Keratinocyte (primary cell): ENCODE data around the gene ITIH5. TPM values are rescaled to one million over a fixed set of nuclear protein-coding genes. Genes with fewer than 3 reads are reported as not detected.

Source experiments
- DNase-seq: peaks from one replicate; pipeline ENCODE4 v3.0.0-alpha.2; 2011; ENCODE audit warnings: low read depth, missing footprints, low spot score
- FAIRE-seq: peaks from 2 replicates; lab custom pipeline; 2011; peaks lifted over from hg19 to GRCh38; lab: Jason Lieb, UNC
- H2AFZ ChIP-seq: 2 replicates; pipeline ENCODE4 v1.6.0; 2012; ENCODE audit warnings: low read length, control low read depth, inconsistent platforms; ENCODE audit not compliant: control insufficient read depth
- H3K27ac ChIP-seq: 2 replicates; pipeline ENCODE4 v1.5.1; 2011; ENCODE audit warnings: low read length; ENCODE audit not compliant: control insufficient read depth, insufficient read depth
- H3K27me3 ChIP-seq: 3 replicates; pipeline ENCODE4 v1.6.0; 2011; ENCODE audit warnings: low read length; ENCODE audit not compliant: control insufficient read depth, insufficient read depth; ENCODE audit errors: extremely low read depth
- H3K36me3 ChIP-seq, 2 experiments: 2 replicates in 1 of 2; 3 replicates in 1 of 2; pipeline ENCODE4 v1.5.1; 2011; ENCODE audit warnings: low read length in 2 of 2, mild to moderate bottlenecking in 1 of 2; ENCODE audit not compliant: control insufficient read depth in 2 of 2, insufficient read depth in 2 of 2; ENCODE audit errors: extremely low read depth in 1 of 2
- H3K4me1 ChIP-seq: 3 replicates; pipeline ENCODE4 v1.5.1; 2011; ENCODE audit warnings: low read length; ENCODE audit not compliant: control insufficient read depth, insufficient read depth; ENCODE audit errors: extremely low read depth
- H3K4me2 ChIP-seq: 3 replicates; pipeline ENCODE4 v1.6.0; 2011; ENCODE audit warnings: low read depth, low read length; ENCODE audit not compliant: control insufficient read depth, insufficient read depth; ENCODE audit errors: extremely low read depth
- H3K4me3 ChIP-seq, 3 experiments: fragments of 200-600 bp in 1 of 3; sonication (generic) in 1 of 3; 2 replicates in 2 of 3; 3 replicates in 1 of 3; pipeline ENCODE4 v1.5.1; 2011 to 2016; ENCODE audit warnings: low read length in 3 of 3, mild to moderate bottlenecking in 3 of 3, control low read depth in 2 of 3, inconsistent platforms in 1 of 3, low read depth in 1 of 3, mixed read lengths in 1 of 3, mixed run types in 1 of 3, moderate library complexity in 1 of 3; ENCODE audit not compliant: control insufficient read depth in 2 of 3, insufficient read depth in 2 of 3; ENCODE audit errors: extremely low read depth in 1 of 3
- H3K79me2 ChIP-seq: 2 replicates; pipeline ENCODE4 v1.6.0; 2012; ENCODE audit warnings: low read length; ENCODE audit not compliant: control insufficient read depth, insufficient read depth
- H3K9ac ChIP-seq: 3 replicates; pipeline ENCODE4 v1.6.0; 2011; ENCODE audit warnings: low read length; ENCODE audit not compliant: control insufficient read depth, insufficient read depth; ENCODE audit errors: extremely low read depth
- H3K9me1 ChIP-seq: 3 replicates; pipeline ENCODE4 v1.6.0; 2011; ENCODE audit warnings: low read length; ENCODE audit not compliant: control insufficient read depth, insufficient read depth; ENCODE audit errors: extremely low read depth
- H3K9me3 ChIP-seq: 2 replicates; pipeline ENCODE4 v1.5.1; 2012; ENCODE audit warnings: low read depth, low read length; ENCODE audit not compliant: control insufficient read depth
- H4K20me1 ChIP-seq: 3 replicates; pipeline ENCODE4 v1.6.0; 2011; ENCODE audit warnings: low read length; ENCODE audit not compliant: control insufficient read depth, insufficient read depth; ENCODE audit errors: extremely low read depth
- CTCF ChIP-seq, 3 experiments: IDR thresholded peaks in 1 of 3; conservative IDR thresholded peaks in 1 of 3; optimal IDR thresholded peaks in 1 of 3; 2 replicates in 2 of 3; 3 replicates in 1 of 3; pipeline versions ENCODE3 to v1.5.1; 2011; ENCODE audit warnings: low read length in 3 of 3, mild to moderate bottlenecking in 3 of 3, moderate library complexity in 2 of 3, control low read depth in 1 of 3, inconsistent platforms in 1 of 3; ENCODE audit not compliant: insufficient read depth in 2 of 3; ENCODE audit errors: extremely low read depth in 1 of 3
- EZH2 ChIP-seq: IDR thresholded peaks from one replicate; pipeline ENCODE4 v1.6.1; 2012; ENCODE audit warnings: inconsistent platforms, mild to moderate bottlenecking, low read length, moderate library complexity
- dilution Hi-C: fragments of 300-500 bp; cut with MboI; formaldehyde crosslinking; loops from one replicate; pipeline ENCODE4 v1.7.0; 2020; ENCODE audit warnings: low sequenced_read_pairs; ENCODE audit not compliant: extremely low pct_ligation_motif_present
- polyA plus RNA-seq, 5 experiments: library from polyadenylated mRNA; depleted of rRNA in 3 of 5; stranded (reverse) in 3 of 5; stranded (forward) in 1 of 5; unstranded in 1 of 5; fragments of >200 nt; gene quantifications; 1 replicate in 1 of 5; 2 replicates in 3 of 5; 3 replicates in 1 of 5; pipeline versions ENCODE4 v1.2.1 to v1.2.3, GENCODE V29; 2011 to 2012; ENCODE audit warnings: missing spikeins in 2 of 5, low read depth in 1 of 5, low replicate concordance in 1 of 5

Gene ITIH5
- polyA plus RNA-seq, 1 donor (not counting 4 experiments of a cell fraction or from before 2014, with no cell fraction given), result not detected

- FAIRE-seq, result no peak
- no peak overlapping the region for H3K4me3 ChIP-seq
These were observed 155.2 kb downstream of the ITIH5 start for GRCh38 chr10:7511612-7512011.

More at GRCh38 chr10:7511612-7512011, 155.2 kb downstream of the ITIH5 start:
- H3K79me2 ChIP-seq, result no peaks in the 10 kb centered on the region
- dilution Hi-C loops, result no loop called here
- no peaks in the 10 kb centered on the region for H3K36me3 ChIP-seq
- H3K27ac ChIP-seq, result no peak overlapping the region
- no peaks in the 10 kb centered on the region for H3K4me1 ChIP-seq
- no peak overlapping the region for H3K4me2 ChIP-seq
- DNase-seq, result no peak
- H3K27me3 ChIP-seq, result peaks cover 8% of the 10 kb centered on the region
- H3K9me1 ChIP-seq, result no peaks in the 10 kb centered on the region
- TF ChIP-seq CTCF (optimal IDR thresholded peaks at IDR 0.05 in 1 of 3, IDR thresholded peaks at IDR 0.05 in 1 of 3, conservative IDR thresholded peaks at IDR 0.05 in 1 of 3; ENCODE audit: extremely low read depth in 1 of 3, insufficient read depth in 2 of 3, low read length in 3 of 3) (no peak), EZH2 (no peak)
- H4K20me1 ChIP-seq, result no peaks in the 10 kb centered on the region
- H3K9ac ChIP-seq, result no peak overlapping the region
- H3K9me3 ChIP-seq, result no peaks in the 10 kb centered on the region
- no peak overlapping the region for H2AFZ ChIP-seq

Other genes with a start within 250 kb of the ITIH5 start
- gene ITIH2, start 36.4 kb upstream of the ITIH5 start, polyA plus RNA-seq, result not detected in 3 replicates
- 4.4 to 15.1 TPM (median 6.2 TPM) in 3 replicates for gene KIN, start 121.0 kb upstream of the ITIH5 start, polyA plus RNA-seq
- gene ATP5F1C, start 121.2 kb upstream of the ITIH5 start, polyA plus RNA-seq, result 298 to 496 TPM (median 378 TPM) in 3 replicates
- gene TAF3, start 151.5 kb upstream of the ITIH5 start, polyA plus RNA-seq, result 0.80 to 4.1 TPM (median 2.0 TPM) in 3 replicates